HG03196 (cell line): ENCODE measurements around the gene MOSPD3.
"Not testable (repeated sequence)": the region's sequence is repeated elsewhere in the genome, so short reads cannot be mapped to it uniquely, and the experiment has no call there.

Source experiments
- ATAC-seq: cut with Tn5 transposase; IDR thresholded peaks from one replicate; pipeline ENCODE4 v1.9.1; 2021; ENCODE audit not compliant: unreplicated experiment

Gene MOSPD3

DNA sequence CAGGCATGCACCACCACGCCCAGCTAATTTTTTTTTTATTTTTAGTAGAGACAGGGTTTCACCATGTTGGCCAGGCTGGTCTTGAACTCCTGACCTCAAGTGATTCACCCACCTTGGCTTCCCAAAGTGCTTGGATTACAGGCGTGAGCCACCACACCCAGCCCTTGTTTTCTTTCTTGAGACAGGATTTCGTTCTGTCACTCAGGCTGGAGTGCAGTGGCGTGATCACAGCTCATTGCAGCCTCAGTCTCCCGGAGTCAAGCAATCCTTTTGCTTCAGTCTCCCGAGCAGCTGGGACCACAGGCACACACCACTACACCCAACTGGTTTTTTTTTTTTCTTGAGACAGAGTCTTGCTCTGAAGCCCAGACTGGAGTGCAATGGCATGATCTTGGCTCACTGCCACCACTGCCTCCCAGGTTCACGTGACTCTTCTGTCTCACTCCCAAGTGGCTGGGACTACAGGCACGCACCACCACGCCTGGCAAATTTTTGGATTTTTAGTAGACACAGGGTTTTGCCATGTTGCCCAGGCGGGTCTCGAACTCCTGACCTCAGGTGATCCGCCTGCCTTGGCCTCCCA is 49.9 kb downstream of the MOSPD3 start:
- not testable (repeated sequence) for ATAC-seq
